A549 (cell line): ENCODE data around the gene SLFN13. TPM values are rescaled to one million over a fixed set of nuclear protein-coding genes. Genes with fewer than 3 reads are reported as not detected.
A peak's percentile ranks its signal among the peaks of the same experiment; 100 is the strongest.

Experiments
- ATAC-seq, 2 experiments: fragments of 200-7000 bp in 1 of 2; fragments of >200 bp in 1 of 2; cut with Nextera tagmentation in 1 of 2; cut with Tn5 transposase in 1 of 2; 3 replicates each; pipeline versions ENCODE4 v1.8.0 to v1.9.1; 2018 to 2020; ENCODE audit warnings: mild to moderate bottlenecking in 1 of 2, moderate library complexity in 1 of 2
- CTCF ChIA-PET: fragments of 300-600 bp; sonication (Branson Sonifier 250); formaldehyde crosslinking; extraction: SDS; loops from one replicate; lab custom pipeline; 2021; ENCODE audit warnings: antibody characterized with exemption, inconsistent platforms; lab: Yijun Ruan, JAX
- POLR2A ChIA-PET: fragments of 350-600 bp; formaldehyde crosslinking; extraction: SDS; loops from one replicate; lab custom pipeline; 2021; ENCODE audit warnings: antibody characterized with exemption, inconsistent platforms; lab: Yijun Ruan, JAX
- DNase-seq, 2 experiments: peaks; one replicate each; pipeline versions ENCODE4 v3.0.0 to v3.0.0-alpha.2; 2011 to 2016; ENCODE audit warnings: low read depth in 1 of 2, low spot score in 1 of 2
- FAIRE-seq: peaks from 2 replicates; lab custom pipeline; 2011; peaks lifted over from hg19 to GRCh38; lab: Jason Lieb, UNC
- H3K27ac ChIP-seq, 2 experiments: fragments of >200 bp; sonication (Bioruptor Twin); formaldehyde crosslinking; 3 replicates each; pipeline ENCODE4 v1.5.1; 2016 to 2017
- H3K4me1 ChIP-seq: fragments of >200 bp; sonication (Bioruptor Twin); formaldehyde crosslinking; 3 replicates; pipeline ENCODE4 v1.6.1; 2016
- H3K4me2 ChIP-seq: fragments of >200 bp; sonication (Bioruptor Twin); formaldehyde crosslinking; 3 replicates; pipeline ENCODE4 v1.6.1; 2016
- H3K4me3 ChIP-seq: fragments of >200 bp; sonication (Bioruptor Twin); formaldehyde crosslinking; 3 replicates; pipeline ENCODE4 v1.5.1; 2016
- H3K9me3 ChIP-seq: fragments of >200 bp; sonication (Bioruptor Twin); formaldehyde crosslinking; 3 replicates; pipeline ENCODE4 v1.6.1; 2016
- CEBPB ChIP-seq, 2 experiments: fragments of >200 bp in 1 of 2; sonication (Bioruptor Twin) in 1 of 2; formaldehyde crosslinking in 1 of 2; IDR thresholded peaks; 2 replicates each; pipeline ENCODE4 v1.6.1; 2012 to 2016
- EP300 ChIP-seq, 2 experiments: fragments of >200 bp; sonication (Bioruptor Twin); formaldehyde crosslinking; IDR thresholded peaks; 2 replicates in 1 of 2; 3 replicates in 1 of 2; pipeline ENCODE4 v1.6.1; 2016 to 2017
- ESRRA ChIP-seq: fragments of 150-350 bp; IDR thresholded peaks from 2 replicates; pipeline ENCODE4 v1.6.1; 2014; ENCODE audit warnings: mild to moderate bottlenecking, low read length, borderline replicate concordance
- FOSB ChIP-seq: fragments of 250-450 bp; sonication (Bioruptor Pico); IDR thresholded peaks from 2 replicates; pipeline ENCODE4 v1.5.0; 2020; ENCODE audit warnings: mild to moderate bottlenecking, moderate library complexity
- HOXA7 ChIP-seq: fragments of 250-450 bp; sonication (Bioruptor Pico); IDR thresholded peaks from 2 replicates; pipeline ENCODE4 v1.5.0; 2020; ENCODE audit warnings: mild to moderate bottlenecking, moderate library complexity
- HOXB13 ChIP-seq: fragments of 250-450 bp; sonication (Bioruptor Pico); IDR thresholded peaks from 2 replicates; pipeline ENCODE4 v1.5.0; 2020; ENCODE audit warnings: low read depth, mild to moderate bottlenecking, moderate library complexity
- HOXB5 ChIP-seq: fragments of 250-450 bp; sonication (Bioruptor Pico); IDR thresholded peaks from 2 replicates; pipeline ENCODE4 v1.5.0; 2020; ENCODE audit warnings: mild to moderate bottlenecking, moderate library complexity
- JUN ChIP-seq, 2 experiments: fragments of >200 bp; sonication (Bioruptor Twin); formaldehyde crosslinking; IDR thresholded peaks; 2 replicates in 1 of 2; 3 replicates in 1 of 2; pipeline ENCODE4 v1.6.1; 2016 to 2017
- KDM1A ChIP-seq: fragments of 200-600 bp; sonication (generic); IDR thresholded peaks from 2 replicates; pipeline ENCODE4 v1.6.1; 2016; ENCODE audit warnings: low read depth, mild to moderate bottlenecking
- MAFK ChIP-seq: fragments of 450-650 bp; IDR thresholded peaks from 2 replicates; pipeline ENCODE4 v1.6.1; 2014; ENCODE audit not compliant: partially characterized antibody
- NPAS2 ChIP-seq: fragments of 250-450 bp; sonication (Bioruptor Pico); IDR thresholded peaks from 2 replicates; pipeline ENCODE4 v1.8.0; 2022; ENCODE audit warnings: mild to moderate bottlenecking, moderate library complexity, borderline replicate concordance
- PHF8 ChIP-seq: fragments of 200-600 bp; sonication (generic); IDR thresholded peaks from 2 replicates; pipeline ENCODE4 v1.6.1; 2016; ENCODE audit warnings: low read depth, mild to moderate bottlenecking, antibody characterized with exemption, moderate library complexity, borderline replicate concordance
- POLR2A ChIP-seq: IDR thresholded peaks from 2 replicates; pipeline ENCODE4 v1.6.1; 2012; ENCODE audit warnings: mild to moderate bottlenecking, low read length
- RCOR1 ChIP-seq: fragments of 150-350 bp; IDR thresholded peaks from 2 replicates; pipeline ENCODE4 v1.6.1; 2014; ENCODE audit warnings: antibody characterized with exemption, low read length, low read depth
- TP53 ChIP-seq: fragments of 250-450 bp; sonication (Bioruptor Pico); IDR thresholded peaks from 2 replicates; pipeline ENCODE4 v1.5.0; 2021; ENCODE audit warnings: mild to moderate bottlenecking, moderate library complexity
- WGBS: methylation state at CpG from one replicate; pipeline ENCODE4 v1.1.6; 2017; ENCODE audit errors: missing lambda C conversion rate; 5-methylcytosine and 5-hydroxymethylcytosine counted together
- polyA plus RNA-seq, 4 experiments: library from polyadenylated mRNA; depleted of rRNA in 3 of 4; stranded (reverse); fragments of >200 nt; fragmentation: RNase III in 1 of 4; extraction: RNeasy Plus Mini Kit Qiagen cat#74134 plus additional on column Dnase treatment in 1 of 4; gene quantifications; 2 replicates in 3 of 4; 3 replicates in 1 of 4; pipeline ENCODE4 v1.2.3, GENCODE V29; 2011 to 2017
- TF ChIP-seq, protein P1 (sequence below): fragments of 150-350 bp; IDR thresholded peaks from 2 replicates; pipeline ENCODE4 v1.6.1; 2014; ENCODE audit warnings: low read depth, mild to moderate bottlenecking, low read length
- TF ChIP-seq, protein P2 (sequence below): fragments of >200 bp; sonication (Bioruptor Twin); formaldehyde crosslinking; IDR thresholded peaks from 3 replicates; pipeline ENCODE4 v1.6.1; 2016
- TF ChIP-seq, protein P3 (sequence below): fragments of >200 bp; sonication (Bioruptor Twin); formaldehyde crosslinking; IDR thresholded peaks from 3 replicates; pipeline ENCODE4 v1.5.1; 2016
- TF ChIP-seq, protein P4 (sequence below): IDR thresholded peaks from 2 replicates; pipeline ENCODE4 v1.6.1; 2012

SLFN13 gene
- polyA plus RNA-seq, 2 of the 4 experiments (the other 2 are of a cell fraction): 6.6 to 12.5 TPM

DNA sequence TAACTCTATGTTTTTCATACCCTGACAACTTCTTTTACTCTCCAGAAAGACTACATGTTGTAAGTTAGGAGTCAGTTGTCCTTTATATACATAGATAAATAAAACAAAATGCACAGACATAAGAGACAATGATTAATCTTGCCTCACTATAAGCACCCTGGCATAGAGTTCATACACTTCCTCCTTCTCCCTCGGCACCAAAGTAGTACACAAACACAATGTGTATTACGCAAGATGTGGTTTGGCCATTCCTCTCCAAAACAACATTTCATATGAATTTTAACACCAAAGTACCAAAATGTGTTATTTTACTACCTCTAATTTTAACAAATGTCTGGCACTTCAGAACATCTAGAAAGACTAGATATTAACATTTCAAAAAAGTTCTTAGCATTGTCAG is 57.9 kb downstream of the SLFN13 start:
- Histone ChIP-seq H3K4me2 (no peak overlapping the region), H3K4me1 (no peaks in the 10 kb centered on the region), H3K9me3 (no peaks in the 10 kb centered on the region), H3K4me3 (no peak overlapping the region)
- ChIA-PET CTCF (no interaction called here), POLR2A (no interaction called here)
- WGBS: 46% methylated on average over 2 of the region's 2 CpGs
- ATAC-seq (no peak), FAIRE-seq (peak; percentile 63), DNase-seq (no peak)
- TF ChIP-seq HOXB5 (CRISPR knock-in tag) (no peak), JUN (IDR thresholded peaks at IDR 0.05) (no peak), CEBPB (IDR thresholded peaks at IDR 0.05) (peak; percentile 62 to 75; a peak in 3 of 4 replicates)
- TF ChIP-seq, protein P1, sequence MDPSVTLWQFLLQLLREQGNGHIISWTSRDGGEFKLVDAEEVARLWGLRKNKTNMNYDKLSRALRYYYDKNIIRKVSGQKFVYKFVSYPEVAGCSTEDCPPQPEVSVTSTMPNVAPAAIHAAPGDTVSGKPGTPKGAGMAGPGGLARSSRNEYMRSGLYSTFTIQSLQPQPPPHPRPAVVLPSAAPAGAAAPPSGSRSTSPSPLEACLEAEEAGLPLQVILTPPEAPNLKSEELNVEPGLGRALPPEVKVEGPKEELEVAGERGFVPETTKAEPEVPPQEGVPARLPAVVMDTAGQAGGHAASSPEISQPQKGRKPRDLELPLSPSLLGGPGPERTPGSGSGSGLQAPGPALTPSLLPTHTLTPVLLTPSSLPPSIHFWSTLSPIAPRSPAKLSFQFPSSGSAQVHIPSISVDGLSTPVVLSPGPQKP: no peak
- TF ChIP-seq, all 56 proteins: peak for 1
- H3K27ac ChIP-seq: no peak overlapping the region

DNA sequence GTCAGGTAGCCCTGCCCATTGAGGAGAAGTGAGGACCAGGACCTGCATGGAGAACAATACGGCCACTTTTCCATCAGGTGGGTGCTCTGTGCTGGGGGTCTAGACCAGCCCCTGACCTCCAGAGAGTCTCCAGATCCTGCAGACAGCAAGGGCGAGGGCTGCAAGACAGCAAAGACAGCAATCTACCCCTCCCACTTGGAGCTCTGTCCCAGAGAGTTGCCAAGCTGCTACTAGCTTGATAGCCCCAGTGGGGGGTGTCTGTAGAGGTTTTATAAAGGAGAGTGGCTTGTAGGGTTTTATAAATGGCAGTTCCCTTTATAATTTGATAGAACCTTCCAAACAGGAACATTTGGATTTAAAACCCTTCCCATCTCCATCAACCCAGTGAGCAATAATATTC is 58.4 kb downstream of the SLFN13 start:
- CTCF ChIA-PET: interaction anchor here (0.6 kb wide), 1 partner anchor 97 kb away, joined by 3 read pairs; no protein-coding TSS in a partner anchor
- FAIRE-seq: no peak
- TF ChIP-seq JUN (IDR thresholded peaks at IDR 0.05) (no peak), HOXA7 (no peak), HOXB13 (CRISPR knock-in tag) (no peak), PHF8 (no peak), POLR2A (no peak), MAFK (no peak), NPAS2 (CRISPR knock-in tag) (no peak), RCOR1 (no peak), FOSB (CRISPR knock-in tag) (no peak), EP300 (IDR thresholded peaks at IDR 0.05) (no peak), KDM1A (no peak), ESRRA (no peak), TP53 (CRISPR knock-in tag) (no peak)
- TF ChIP-seq, protein P1: no peak
- TF ChIP-seq, protein P2, sequence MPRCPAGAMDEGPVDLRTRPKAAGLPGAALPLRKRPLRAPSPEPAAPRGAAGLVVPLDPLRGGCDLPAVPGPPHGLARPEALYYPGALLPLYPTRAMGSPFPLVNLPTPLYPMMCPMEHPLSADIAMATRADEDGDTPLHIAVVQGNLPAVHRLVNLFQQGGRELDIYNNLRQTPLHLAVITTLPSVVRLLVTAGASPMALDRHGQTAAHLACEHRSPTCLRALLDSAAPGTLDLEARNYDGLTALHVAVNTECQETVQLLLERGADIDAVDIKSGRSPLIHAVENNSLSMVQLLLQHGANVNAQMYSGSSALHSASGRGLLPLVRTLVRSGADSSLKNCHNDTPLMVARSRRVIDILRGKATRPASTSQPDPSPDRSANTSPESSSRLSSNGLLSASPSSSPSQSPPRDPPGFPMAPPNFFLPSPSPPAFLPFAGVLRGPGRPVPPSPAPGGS: no peak
- TF ChIP-seq, protein P3, sequence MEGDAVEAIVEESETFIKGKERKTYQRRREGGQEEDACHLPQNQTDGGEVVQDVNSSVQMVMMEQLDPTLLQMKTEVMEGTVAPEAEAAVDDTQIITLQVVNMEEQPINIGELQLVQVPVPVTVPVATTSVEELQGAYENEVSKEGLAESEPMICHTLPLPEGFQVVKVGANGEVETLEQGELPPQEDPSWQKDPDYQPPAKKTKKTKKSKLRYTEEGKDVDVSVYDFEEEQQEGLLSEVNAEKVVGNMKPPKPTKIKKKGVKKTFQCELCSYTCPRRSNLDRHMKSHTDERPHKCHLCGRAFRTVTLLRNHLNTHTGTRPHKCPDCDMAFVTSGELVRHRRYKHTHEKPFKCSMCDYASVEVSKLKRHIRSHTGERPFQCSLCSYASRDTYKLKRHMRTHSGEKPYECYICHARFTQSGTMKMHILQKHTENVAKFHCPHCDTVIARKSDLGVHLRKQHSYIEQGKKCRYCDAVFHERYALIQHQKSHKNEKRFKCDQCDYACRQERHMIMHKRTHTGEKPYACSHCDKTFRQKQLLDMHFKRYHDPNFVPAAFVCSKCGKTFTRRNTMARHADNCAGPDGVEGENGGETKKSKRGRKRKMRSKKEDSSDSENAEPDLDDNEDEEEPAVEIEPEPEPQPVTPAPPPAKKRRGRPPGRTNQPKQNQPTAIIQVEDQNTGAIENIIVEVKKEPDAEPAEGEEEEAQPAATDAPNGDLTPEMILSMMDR: no peak
- TF ChIP-seq, protein P4, sequence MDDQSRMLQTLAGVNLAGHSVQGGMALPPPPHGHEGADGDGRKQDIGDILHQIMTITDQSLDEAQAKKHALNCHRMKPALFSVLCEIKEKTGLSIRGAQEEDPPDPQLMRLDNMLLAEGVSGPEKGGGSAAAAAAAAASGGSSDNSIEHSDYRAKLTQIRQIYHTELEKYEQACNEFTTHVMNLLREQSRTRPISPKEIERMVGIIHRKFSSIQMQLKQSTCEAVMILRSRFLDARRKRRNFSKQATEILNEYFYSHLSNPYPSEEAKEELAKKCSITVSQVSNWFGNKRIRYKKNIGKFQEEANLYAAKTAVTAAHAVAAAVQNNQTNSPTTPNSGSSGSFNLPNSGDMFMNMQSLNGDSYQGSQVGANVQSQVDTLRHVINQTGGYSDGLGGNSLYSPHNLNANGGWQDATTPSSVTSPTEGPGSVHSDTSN: no peak
- TF ChIP-seq, all 56 proteins: peak for 0
- 53% methylated on average over 2 of the region's 2 CpGs for WGBS
- Histone ChIP-seq H3K27ac (no peak overlapping the region), H3K4me1 (no peaks in the 10 kb centered on the region), H3K9me3 (no peaks in the 10 kb centered on the region), H3K4me3 (no peak overlapping the region), H3K4me2 (no peak overlapping the region)
- DNase-seq (no peak), ATAC-seq (no peak)
- POLR2A ChIA-PET: no interaction called here
